A549 (cell line): ENCODE measurements around the gene KCNQ1. TPM values are rescaled to one million over a fixed set of nuclear protein-coding genes. Genes with fewer than 3 reads are reported as not detected.

Experiments used
- ATAC-seq, 2 experiments: fragments of 200-7000 bp in 1 of 2; fragments of >200 bp in 1 of 2; cut with Nextera tagmentation in 1 of 2; cut with Tn5 transposase in 1 of 2; 3 replicates each; pipeline versions ENCODE4 v1.8.0 to v1.9.1; 2018 to 2020; ENCODE audit warnings: mild to moderate bottlenecking in 1 of 2, moderate library complexity in 1 of 2
- CTCF ChIA-PET: fragments of 300-600 bp; sonication (Branson Sonifier 250); formaldehyde crosslinking; extraction: SDS; loops from one replicate; lab custom pipeline; 2021; ENCODE audit warnings: antibody characterized with exemption, inconsistent platforms; lab: Yijun Ruan, JAX
- POLR2A ChIA-PET: fragments of 350-600 bp; formaldehyde crosslinking; extraction: SDS; loops from one replicate; lab custom pipeline; 2021; ENCODE audit warnings: antibody characterized with exemption, inconsistent platforms; lab: Yijun Ruan, JAX
- DNase-seq, 2 experiments: peaks; one replicate each; pipeline versions ENCODE4 v3.0.0 to v3.0.0-alpha.2; 2011 to 2016; ENCODE audit warnings: low read depth in 1 of 2, low spot score in 1 of 2
- FAIRE-seq: peaks from 2 replicates; lab custom pipeline; 2011; peaks lifted over from hg19 to GRCh38; lab: Jason Lieb, UNC
- H3K27ac ChIP-seq, 2 experiments: fragments of >200 bp; sonication (Bioruptor Twin); formaldehyde crosslinking; 3 replicates each; pipeline ENCODE4 v1.5.1; 2016 to 2017
- H3K4me1 ChIP-seq: fragments of >200 bp; sonication (Bioruptor Twin); formaldehyde crosslinking; 3 replicates; pipeline ENCODE4 v1.6.1; 2016
- H3K4me2 ChIP-seq: fragments of >200 bp; sonication (Bioruptor Twin); formaldehyde crosslinking; 3 replicates; pipeline ENCODE4 v1.6.1; 2016
- H3K4me3 ChIP-seq: fragments of >200 bp; sonication (Bioruptor Twin); formaldehyde crosslinking; 3 replicates; pipeline ENCODE4 v1.5.1; 2016
- H3K9me3 ChIP-seq: fragments of >200 bp; sonication (Bioruptor Twin); formaldehyde crosslinking; 3 replicates; pipeline ENCODE4 v1.6.1; 2016
- CHD2 ChIP-seq: fragments of 150-350 bp; IDR thresholded peaks from 2 replicates; pipeline ENCODE4 v1.6.1; 2014; ENCODE audit warnings: low read length; ENCODE audit not compliant: partially characterized antibody
- EHF ChIP-seq: fragments of 250-450 bp; sonication (Bioruptor Pico); IDR thresholded peaks from 2 replicates; pipeline ENCODE4 v1.5.0; 2020; ENCODE audit warnings: mild to moderate bottlenecking
- FOSB ChIP-seq: fragments of 250-450 bp; sonication (Bioruptor Pico); IDR thresholded peaks from 2 replicates; pipeline ENCODE4 v1.5.0; 2020; ENCODE audit warnings: mild to moderate bottlenecking, moderate library complexity
- FOSL2 ChIP-seq, 2 experiments: fragments of 450-650 bp in 1 of 2; fragments of >200 bp in 1 of 2; sonication (Bioruptor Twin) in 1 of 2; formaldehyde crosslinking; IDR thresholded peaks; 2 replicates each; pipeline versions ENCODE4 v1.5.0 to v1.6.1; 2016 to 2020; ENCODE audit warnings: mild to moderate bottlenecking in 1 of 2, moderate library complexity in 1 of 2
- HDAC2 ChIP-seq: fragments of 200-600 bp; sonication (generic); IDR thresholded peaks from 2 replicates; pipeline ENCODE4 v1.6.1; 2016
- HOXB5 ChIP-seq: fragments of 250-450 bp; sonication (Bioruptor Pico); IDR thresholded peaks from 2 replicates; pipeline ENCODE4 v1.5.0; 2020; ENCODE audit warnings: mild to moderate bottlenecking, moderate library complexity
- JUN ChIP-seq, 2 experiments: fragments of >200 bp; sonication (Bioruptor Twin); formaldehyde crosslinking; IDR thresholded peaks; 2 replicates in 1 of 2; 3 replicates in 1 of 2; pipeline ENCODE4 v1.6.1; 2016 to 2017
- KDM5A ChIP-seq: fragments of 200-600 bp; sonication (generic); IDR thresholded peaks from 2 replicates; pipeline ENCODE4 v1.6.1; 2016; ENCODE audit warnings: antibody characterized with exemption, mild to moderate bottlenecking
- MAZ ChIP-seq: fragments of 150-350 bp; IDR thresholded peaks from 2 replicates; pipeline ENCODE4 v1.6.1; 2014; ENCODE audit warnings: antibody characterized with exemption, low read depth, low read length, borderline replicate concordance
- MYC ChIP-seq: IDR thresholded peaks from 2 replicates; pipeline ENCODE4 v1.6.1; 2012; ENCODE audit warnings: mild to moderate bottlenecking, inconsistent platforms, low read length, improper control_type of control experiment, borderline replicate concordance
- NFE2L2 ChIP-seq: fragments of 150-350 bp; conservative IDR thresholded peaks from 2 replicates; pipeline ENCODE4 v1.6.1; 2014; ENCODE audit warnings: low read length
- POLR2AphosphoS2 ChIP-seq: conservative IDR thresholded peaks from 2 replicates; pipeline ENCODE4 v1.6.1; 2012; ENCODE audit warnings: low read length, improper control_type of control experiment, inconsistent platforms
- RARB ChIP-seq: fragments of 250-450 bp; sonication (Bioruptor Pico); IDR thresholded peaks from 2 replicates; pipeline ENCODE4 v1.8.0; 2021; ENCODE audit warnings: mild to moderate bottlenecking, moderate library complexity
- RCOR1 ChIP-seq: fragments of 150-350 bp; IDR thresholded peaks from 2 replicates; pipeline ENCODE4 v1.6.1; 2014; ENCODE audit warnings: antibody characterized with exemption, low read length, low read depth
- SREBF2 ChIP-seq: fragments of 450-650 bp; IDR thresholded peaks from 2 replicates; pipeline ENCODE4 v1.6.1; 2014; ENCODE audit warnings: mild to moderate bottlenecking, moderate library complexity
- TFCP2L1 ChIP-seq: fragments of 250-450 bp; sonication (Bioruptor Pico); IDR thresholded peaks from 2 replicates; pipeline ENCODE4 v1.5.0; 2021; ENCODE audit warnings: mild to moderate bottlenecking
- TP53 ChIP-seq: fragments of 250-450 bp; sonication (Bioruptor Pico); IDR thresholded peaks from 2 replicates; pipeline ENCODE4 v1.5.0; 2021; ENCODE audit warnings: mild to moderate bottlenecking, moderate library complexity
- ZNF302 ChIP-seq: fragments of 250-450 bp; sonication (Bioruptor Pico); IDR thresholded peaks from 2 replicates; pipeline ENCODE4 v1.9.0; 2021; ENCODE audit warnings: inconsistent platforms, mild to moderate bottlenecking, moderate library complexity
- ZSCAN20 ChIP-seq: fragments of 250-450 bp; sonication (Bioruptor Pico); IDR thresholded peaks from 2 replicates; pipeline ENCODE4 v1.8.0; 2022; ENCODE audit warnings: mild to moderate bottlenecking, moderate library complexity
- WGBS: methylation state at CpG from one replicate; pipeline ENCODE4 v1.1.6; 2017; ENCODE audit errors: missing lambda C conversion rate; 5-methylcytosine and 5-hydroxymethylcytosine counted together
- polyA minus RNA-seq: library from RNA; depleted of rRNA, polyadenylated mRNA; stranded (reverse); fragments of >200 nt; gene quantifications from 2 replicates; pipeline ENCODE4 v1.2.3, GENCODE V29; 2011; rRNA and poly(A)+ RNA removed
- polyA plus RNA-seq, 4 experiments: library from polyadenylated mRNA; depleted of rRNA in 3 of 4; stranded (reverse); fragments of >200 nt; fragmentation: RNase III in 1 of 4; extraction: RNeasy Plus Mini Kit Qiagen cat#74134 plus additional on column Dnase treatment in 1 of 4; gene quantifications; 2 replicates in 3 of 4; 3 replicates in 1 of 4; pipeline ENCODE4 v1.2.3, GENCODE V29; 2011 to 2017
- TF ChIP-seq, protein P1 (sequence below): fragments of 450-650 bp; IDR thresholded peaks from 2 replicates; pipeline ENCODE4 v1.6.1; 2014; ENCODE audit warnings: antibody characterized with exemption
- TF ChIP-seq, protein P2 (sequence below): fragments of >200 bp; sonication (Bioruptor Twin); formaldehyde crosslinking; IDR thresholded peaks from 2 replicates; pipeline ENCODE4 v1.6.1; 2016
- TF ChIP-seq, protein P3 (sequence below): IDR thresholded peaks from 2 replicates; pipeline ENCODE4 v1.6.1; 2012
- TF ChIP-seq, protein P4 (sequence below): fragments of 150-350 bp; IDR thresholded peaks from 2 replicates; pipeline ENCODE4 v1.6.1; 2014; ENCODE audit warnings: low read depth, mild to moderate bottlenecking, low read length

The KCNQ1 gene, protein sequence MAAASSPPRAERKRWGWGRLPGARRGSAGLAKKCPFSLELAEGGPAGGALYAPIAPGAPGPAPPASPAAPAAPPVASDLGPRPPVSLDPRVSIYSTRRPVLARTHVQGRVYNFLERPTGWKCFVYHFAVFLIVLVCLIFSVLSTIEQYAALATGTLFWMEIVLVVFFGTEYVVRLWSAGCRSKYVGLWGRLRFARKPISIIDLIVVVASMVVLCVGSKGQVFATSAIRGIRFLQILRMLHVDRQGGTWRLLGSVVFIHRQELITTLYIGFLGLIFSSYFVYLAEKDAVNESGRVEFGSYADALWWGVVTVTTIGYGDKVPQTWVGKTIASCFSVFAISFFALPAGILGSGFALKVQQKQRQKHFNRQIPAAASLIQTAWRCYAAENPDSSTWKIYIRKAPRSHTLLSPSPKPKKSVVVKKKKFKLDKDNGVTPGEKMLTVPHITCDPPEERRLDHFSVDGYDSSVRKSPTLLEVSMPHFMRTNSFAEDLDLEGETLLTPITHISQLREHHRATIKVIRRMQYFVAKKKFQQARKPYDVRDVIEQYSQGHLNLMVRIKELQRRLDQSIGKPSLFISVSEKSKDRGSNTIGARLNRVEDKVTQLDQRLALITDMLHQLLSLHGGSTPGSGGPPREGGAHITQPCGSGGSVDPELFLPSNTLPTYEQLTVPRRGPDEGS
- polyA plus RNA-seq (2011; rRNA removed), result 0.17 and 0.26 TPM in 2 replicates
- 0.05 and 0.14 TPM in 2 replicates for polyA plus RNA-seq (2012; cell fraction: cytosol; rRNA removed)
- polyA plus RNA-seq (2012; cell fraction: nucleus; rRNA removed), result 0.09 and 0.49 TPM in 2 replicates
- 0.12 to 0.14 TPM (median 0.13 TPM) in 3 replicates for polyA plus RNA-seq (2017; fragmentation: RNase III; extraction: RNeasy Plus Mini Kit Qiagen cat#74134 plus additional on column Dnase treatment)
- 0.15 TPM in 1 of 2 replicates, not detected in the other for polyA minus RNA-seq

DNA sequence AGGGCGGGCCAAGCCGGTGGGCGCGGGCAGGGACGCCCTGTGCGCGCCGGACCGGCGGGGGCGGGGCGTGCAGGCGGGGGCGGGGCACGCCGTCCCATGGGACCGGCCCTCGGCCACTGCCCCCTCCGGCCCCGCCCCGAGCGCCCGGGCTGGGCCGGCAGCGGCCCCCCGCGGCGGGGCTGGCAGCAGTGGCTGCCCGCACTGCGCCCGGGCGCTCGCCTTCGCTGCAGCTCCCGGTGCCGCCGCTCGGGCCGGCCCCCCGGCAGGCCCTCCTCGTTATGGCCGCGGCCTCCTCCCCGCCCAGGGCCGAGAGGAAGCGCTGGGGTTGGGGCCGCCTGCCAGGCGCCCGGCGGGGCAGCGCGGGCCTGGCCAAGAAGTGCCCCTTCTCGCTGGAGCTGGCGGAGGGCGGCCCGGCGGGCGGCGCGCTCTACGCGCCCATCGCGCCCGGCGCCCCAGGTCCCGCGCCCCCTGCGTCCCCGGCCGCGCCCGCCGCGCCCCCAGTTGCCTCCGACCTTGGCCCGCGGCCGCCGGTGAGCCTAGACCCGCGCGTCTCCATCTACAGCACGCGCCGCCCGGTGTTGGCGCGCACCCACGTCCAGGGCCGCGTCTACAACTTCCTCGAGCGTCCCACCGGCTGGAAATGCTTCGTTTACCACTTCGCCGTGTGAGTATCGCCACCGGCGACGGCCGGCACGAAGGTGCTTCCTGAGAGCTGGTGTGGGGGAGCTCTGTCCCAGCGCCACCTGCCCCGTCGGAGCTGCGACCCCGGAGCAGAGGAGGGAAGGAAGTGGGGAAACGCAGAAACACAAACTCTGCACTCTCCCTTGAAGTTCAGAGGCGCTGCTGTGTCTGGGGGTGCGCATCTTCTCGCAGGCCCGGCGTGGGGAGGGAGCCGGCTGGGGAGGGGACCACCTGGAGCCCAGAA is at the start of gene KCNQ1:
Gene KCNQ1, plus strand, starts transcription at position 188 of the 925 bp plus-strand sequence. Its CDS starts 91 bp downstream, at position 279.
- POLR2A ChIA-PET, result no interaction called here
- ATAC-seq (peak; percentile 45 to 68), FAIRE-seq (no peak), DNase-seq (peak; percentile 28 to 59)
- 48% methylated on average over 6 of the region's 116 CpGs for WGBS
- Histone ChIP-seq H3K4me2 (peak within 1 kb of the TSS; percentile 100), H3K4me3 (peak within 1 kb of the TSS; percentile 72), H3K9me3 (peaks cover 17% of the 10 kb centered on the region), H3K4me1 (peaks cover 6% of the 10 kb centered on the region), H3K27ac (peak within 1 kb of the TSS; percentile 53 to 80; a peak in 5 of 6 replicates)
- CTCF ChIA-PET, result interaction anchor here (1.1 to 4.2 kb wide), 2 partner anchors 87 to 248 kb away, joined by 3 to 16 read pairs; no protein-coding TSS in a partner anchor
- TF ChIP-seq, protein P1, sequence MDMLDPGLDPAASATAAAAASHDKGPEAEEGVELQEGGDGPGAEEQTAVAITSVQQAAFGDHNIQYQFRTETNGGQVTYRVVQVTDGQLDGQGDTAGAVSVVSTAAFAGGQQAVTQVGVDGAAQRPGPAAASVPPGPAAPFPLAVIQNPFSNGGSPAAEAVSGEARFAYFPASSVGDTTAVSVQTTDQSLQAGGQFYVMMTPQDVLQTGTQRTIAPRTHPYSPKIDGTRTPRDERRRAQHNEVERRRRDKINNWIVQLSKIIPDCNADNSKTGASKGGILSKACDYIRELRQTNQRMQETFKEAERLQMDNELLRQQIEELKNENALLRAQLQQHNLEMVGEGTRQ, result no peak

DNA sequence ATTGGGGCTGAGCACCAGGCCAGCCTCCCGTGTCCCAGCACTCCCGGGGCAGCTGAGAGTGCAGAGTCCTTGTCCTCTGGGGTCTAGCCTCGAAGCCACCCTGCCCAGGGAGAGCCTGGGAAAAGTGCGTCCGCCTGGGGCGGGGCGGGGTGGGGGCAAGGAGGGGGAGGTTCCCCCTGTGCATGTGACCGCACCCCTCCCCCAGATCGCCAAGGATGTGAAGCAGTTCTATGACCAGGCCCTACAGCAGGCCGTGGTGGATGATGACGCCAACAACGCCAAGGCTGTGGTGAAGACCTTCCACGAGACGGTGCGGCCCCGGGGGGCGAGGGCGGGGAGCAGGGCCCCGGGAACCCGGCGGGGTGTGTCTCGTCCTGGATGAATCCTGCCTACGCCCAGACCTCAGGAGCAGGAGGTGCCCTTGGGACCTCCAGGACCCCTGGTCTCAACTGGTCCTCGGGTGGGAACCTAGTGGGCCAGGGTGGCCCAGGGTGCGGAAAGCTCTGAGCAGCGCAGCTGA is 49.5 kb upstream of the KCNQ1 start:
- DNase-seq (no peak), ATAC-seq (no peak), FAIRE-seq (no peak)
- Histone ChIP-seq H3K4me1 (peaks cover 18% of the 10 kb centered on the region), H3K4me2 (no peak overlapping the region), H3K4me3 (no peak overlapping the region), H3K9me3 (no peaks in the 10 kb centered on the region), H3K27ac (no peak overlapping the region)
- WGBS, result 94% methylated on average over 26 of the region's 26 CpGs
- ChIA-PET POLR2A (no interaction called here), CTCF (interaction anchor here (1.5 kb wide), 1 partner anchor 90 kb away, joined by 5 read pairs; no protein-coding TSS in a partner anchor)
- no peak for TF ChIP-seq HOXB5 (CRISPR knock-in tag)
- TF ChIP-seq FOSB, result no peak
- TF ChIP-seq POLR2AphosphoS2, result no peak
- no peak for TF ChIP-seq TP53 (CRISPR knock-in tag)
- no peak for TF ChIP-seq RARB (CRISPR knock-in tag)
- no peak for TF ChIP-seq NFE2L2
- TF ChIP-seq, protein P2, sequence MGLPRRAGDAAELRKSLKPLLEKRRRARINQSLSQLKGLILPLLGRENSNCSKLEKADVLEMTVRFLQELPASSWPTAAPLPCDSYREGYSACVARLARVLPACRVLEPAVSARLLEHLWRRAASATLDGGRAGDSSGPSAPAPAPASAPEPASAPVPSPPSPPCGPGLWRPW, result no peak
- TF ChIP-seq MYC, result no peak
- TF ChIP-seq SREBF2, result no peak
- no peak for TF ChIP-seq FOSL2 (IDR thresholded peaks at IDR 0.05)
- TF ChIP-seq FOSL2 (CRISPR knock-in tag; IDR thresholded peaks at IDR 0.05), result no peak
- TF ChIP-seq TFCP2L1 (CRISPR knock-in tag), result no peak
- TF ChIP-seq RCOR1, result no peak
- TF ChIP-seq, protein P3, sequence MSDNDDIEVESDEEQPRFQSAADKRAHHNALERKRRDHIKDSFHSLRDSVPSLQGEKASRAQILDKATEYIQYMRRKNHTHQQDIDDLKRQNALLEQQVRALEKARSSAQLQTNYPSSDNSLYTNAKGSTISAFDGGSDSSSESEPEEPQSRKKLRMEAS, result no peak
- no peak for TF ChIP-seq HDAC2

DNA sequence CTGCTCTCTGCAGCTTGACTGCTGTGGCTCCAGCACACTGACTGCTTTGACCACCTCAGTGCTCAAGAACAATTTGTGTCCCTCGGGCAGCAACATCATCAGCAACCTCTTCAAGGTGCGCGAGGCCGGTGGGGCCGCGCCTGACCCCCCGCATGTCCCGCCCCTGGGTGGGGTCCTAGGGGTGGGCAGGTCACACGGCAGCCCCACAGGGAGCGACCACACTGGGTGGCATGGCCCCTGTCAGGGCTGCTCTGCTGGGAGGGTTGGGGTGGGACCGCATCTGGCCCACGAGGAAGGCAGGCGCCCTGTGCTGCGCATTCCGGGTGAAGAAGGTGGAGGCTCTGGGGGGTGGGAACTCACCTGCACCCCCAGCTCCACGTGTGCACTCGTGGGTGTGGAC is 49.0 kb upstream of the KCNQ1 start:
- CTCF ChIA-PET, result interaction anchor here (1.5 kb wide), 2 partner anchors 91 to 136 kb away, joined by 4 to 5 read pairs; no protein-coding TSS in a partner anchor
- no peak overlapping the region for H3K4me2 ChIP-seq
- no peak for FAIRE-seq
- ATAC-seq, result no peak
- no peak for TF ChIP-seq MAZ
- no peak for TF ChIP-seq JUN (IDR thresholded peaks at IDR 0.05)
- TF ChIP-seq ZSCAN20 (CRISPR knock-in tag), result no peak
- TF ChIP-seq EHF, result no peak
- TF ChIP-seq FOSL2 (IDR thresholded peaks at IDR 0.05), result no peak
- no peak for TF ChIP-seq FOSL2 (CRISPR knock-in tag; IDR thresholded peaks at IDR 0.05)
- TF ChIP-seq, protein P4, sequence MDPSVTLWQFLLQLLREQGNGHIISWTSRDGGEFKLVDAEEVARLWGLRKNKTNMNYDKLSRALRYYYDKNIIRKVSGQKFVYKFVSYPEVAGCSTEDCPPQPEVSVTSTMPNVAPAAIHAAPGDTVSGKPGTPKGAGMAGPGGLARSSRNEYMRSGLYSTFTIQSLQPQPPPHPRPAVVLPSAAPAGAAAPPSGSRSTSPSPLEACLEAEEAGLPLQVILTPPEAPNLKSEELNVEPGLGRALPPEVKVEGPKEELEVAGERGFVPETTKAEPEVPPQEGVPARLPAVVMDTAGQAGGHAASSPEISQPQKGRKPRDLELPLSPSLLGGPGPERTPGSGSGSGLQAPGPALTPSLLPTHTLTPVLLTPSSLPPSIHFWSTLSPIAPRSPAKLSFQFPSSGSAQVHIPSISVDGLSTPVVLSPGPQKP, result no peak
- no peak for TF ChIP-seq ZNF302 (CRISPR knock-in tag)
- TF ChIP-seq KDM5A, result no peak
- TF ChIP-seq CHD2, result no peak
- TF ChIP-seq, all 56 proteins: peak for 0
- no peak for DNase-seq
- POLR2A ChIA-PET, result interaction anchor here (1.2 kb wide), 1 partner anchor 19 kb away, joined by 3 read pairs; no protein-coding TSS in a partner anchor
- Histone ChIP-seq H3K9me3 (no peaks in the 10 kb centered on the region), H3K4me3 (no peak overlapping the region), H3K27ac (no peak overlapping the region), H3K4me1 (peaks cover 12% of the 10 kb centered on the region)
- no CpG with 5 or more reads among the region's 17 CpGs for WGBS
